Activated T-helper 2 cell treated with anti-CD3 and anti-CD28 coated beads, Interferon-gamma antibody, Interleukin-2, Interleukin-4, amounts not matched to agents 10 μg/mL and 5 μg/mL and 100 μg/mL, durations not matched to agents 14 hours and 24 hours and 36 hours (primary cell): Measurements from ENCODE around the gene SHB. TPM values are rescaled to one million over a fixed set of nuclear protein-coding genes. Genes with fewer than 3 reads are reported as not detected.

Experiments used
- DNase-seq: peaks from one replicate; pipeline ENCODE4 v3.0.0; 2021; ENCODE audit warnings: low spot score
- H3K27ac Mint-ChIP-seq: one replicate; pipeline ENCODE4 v1.8.0; 2021; ENCODE audit warnings: mixed read lengths
- H3K27me3 Mint-ChIP-seq: one replicate; pipeline ENCODE4 v1.8.0; 2021; ENCODE audit warnings: low read depth, mixed read lengths
- H3K36me3 Mint-ChIP-seq: one replicate; pipeline ENCODE4 v1.8.0; 2021; ENCODE audit warnings: low read depth, mixed read lengths
- H3K4me1 Mint-ChIP-seq: one replicate; pipeline ENCODE4 v1.8.0; 2021; ENCODE audit warnings: low read depth, mixed read lengths
- H3K4me3 Mint-ChIP-seq: one replicate; pipeline ENCODE4 v1.8.0; 2021; ENCODE audit warnings: low read depth, mild to moderate bottlenecking, moderate library complexity, mixed read lengths
- H3K9me3 Mint-ChIP-seq: one replicate; pipeline ENCODE4 v1.8.0; 2021; ENCODE audit warnings: mixed read lengths
- intact Hi-C: fragments of 100-400 bp; cut with micrococcal nuclease; formaldehyde crosslinking; loops from one replicate; pipeline ENCODE4 v1.15.1; 2023
- total RNA-seq: library from RNA; stranded (reverse); gene quantifications from 2 replicates; pipeline ENCODE4 v1.2.3, GENCODE V29; 2022

SHB gene
- total RNA-seq, 1 donor from 2014 or later, result 1.9 TPM

DNA sequence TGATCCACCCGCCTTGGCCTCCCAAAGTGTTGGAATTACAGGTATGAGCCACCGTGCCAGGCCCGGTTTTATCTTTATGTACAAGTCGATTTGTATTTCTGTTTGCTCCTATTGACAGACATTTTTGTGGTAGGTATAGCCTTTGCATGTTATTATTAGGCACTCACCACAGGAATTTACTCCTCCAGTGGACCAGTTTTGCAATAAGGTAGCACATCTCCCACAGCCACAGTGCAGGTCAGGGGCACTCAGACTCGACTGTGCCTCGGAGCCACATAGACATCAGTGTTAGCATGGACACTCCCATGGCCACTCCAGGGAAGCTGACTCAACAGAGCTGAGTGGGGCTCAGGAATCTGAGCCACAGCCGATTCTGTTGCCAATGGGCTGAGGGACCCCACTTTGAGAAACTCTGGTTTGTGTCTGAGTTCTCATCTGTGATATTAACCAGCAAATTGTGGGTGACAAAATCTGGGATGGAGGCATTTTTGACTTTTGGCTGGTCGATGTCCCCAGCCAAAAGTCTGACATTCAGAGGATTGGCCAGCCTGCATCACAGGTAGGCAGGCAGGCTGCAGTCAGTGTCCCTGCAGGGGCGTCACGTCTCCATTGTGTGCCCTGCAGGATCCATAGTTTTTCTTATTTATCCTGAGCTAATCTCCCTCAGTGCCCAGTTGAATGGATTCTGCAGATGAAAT lies 15.0 kb upstream of the SHB start:
- no peak for DNase-seq
- peaks cover 19% of the 10 kb centered on the region for H3K27me3 Mint-ChIP-seq
- no peaks in the 10 kb centered on the region for H3K9me3 Mint-ChIP-seq
- no peaks in the 10 kb centered on the region for H3K36me3 Mint-ChIP-seq
- no peak overlapping the region for H3K27ac Mint-ChIP-seq
- intact Hi-C loops, result loop anchor here (10.0 kb wide), 2 partner anchors 59 to 281 kb away; no protein-coding TSS in a partner anchor
- no peak overlapping the region for H3K4me3 Mint-ChIP-seq
- peaks cover 1% of the 10 kb centered on the region for H3K4me1 Mint-ChIP-seq

GRCh38 chr9:38082446-38083287 lies 13.6 kb upstream of the SHB start:
- Mint-ChIP-seq H3K9me3 (no peaks in the 10 kb centered on the region), H3K4me1 (peaks cover 3% of the 10 kb centered on the region), H3K4me3 (no peak overlapping the region), H3K27ac (no peak overlapping the region), H3K36me3 (no peaks in the 10 kb centered on the region), H3K27me3 (peaks cover 19% of the 10 kb centered on the region)
- no peak for DNase-seq
- intact Hi-C loops, result loop anchor here (10.0 kb wide), 2 partner anchors 58 to 282 kb away; no protein-coding TSS in a partner anchor

- no peak for DNase-seq
- Mint-ChIP-seq H3K27me3 (peaks cover 23% of the 10 kb centered on the region), H3K36me3 (no peaks in the 10 kb centered on the region), H3K4me1 (peaks cover 3% of the 10 kb centered on the region), H3K4me3 (no peak overlapping the region), H3K27ac (no peak overlapping the region), H3K9me3 (no peaks in the 10 kb centered on the region)
- intact Hi-C loops, result loop anchor here (10.0 kb wide), 2 partner anchors 57 to 283 kb away; no protein-coding TSS in a partner anchor
These were observed 12.5 kb upstream of the SHB start for GRCh38 chr9:38081356-38082108.

DNA sequence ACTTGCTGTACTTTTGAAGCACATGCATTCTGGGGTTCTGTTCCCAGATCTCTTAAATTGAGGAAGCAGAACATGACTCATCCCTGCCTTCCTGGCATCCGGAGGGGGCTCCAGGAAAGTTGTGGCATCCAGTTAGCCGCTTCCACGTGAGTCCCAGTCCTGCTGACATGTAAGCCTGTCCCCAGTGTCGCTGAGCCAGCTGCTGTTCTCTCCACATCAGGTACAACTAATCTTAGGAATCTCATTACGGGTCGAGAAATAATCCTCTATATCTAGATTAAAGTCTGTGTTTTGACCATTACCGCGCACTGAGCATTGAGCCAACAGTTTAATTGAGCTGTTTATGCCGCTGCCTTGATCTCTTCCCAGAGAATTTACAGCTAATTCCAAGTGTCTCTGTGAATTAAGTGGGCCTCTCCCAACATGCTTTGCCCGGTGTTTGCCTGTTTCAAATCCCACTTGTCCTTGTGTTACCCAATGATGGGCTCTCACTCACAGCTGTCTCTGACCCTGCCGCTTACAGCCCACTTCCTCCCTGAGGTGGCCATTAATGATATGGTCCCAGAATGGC lies 10.5 kb upstream of the SHB start:
- Mint-ChIP-seq H3K9me3 (no peaks in the 10 kb centered on the region), H3K36me3 (no peaks in the 10 kb centered on the region), H3K4me1 (peaks cover 3% of the 10 kb centered on the region), H3K4me3 (no peak overlapping the region), H3K27ac (no peak overlapping the region), H3K27me3 (peaks cover 17% of the 10 kb centered on the region)
- intact Hi-C loops, result loop anchor here (10.0 kb wide), 2 partner anchors 55 to 285 kb away; no protein-coding TSS in a partner anchor
- DNase-seq, result no peak

GRCh38 chr9:38075272-38075671 lies 6.2 kb upstream of the SHB start:
- intact Hi-C loops, result no loop called here
- H3K9me3 Mint-ChIP-seq, result no peaks in the 10 kb centered on the region
- H3K4me3 Mint-ChIP-seq, result no peak overlapping the region
- DNase-seq, result no peak
- no peaks in the 10 kb centered on the region for H3K36me3 Mint-ChIP-seq
- H3K4me1 Mint-ChIP-seq, result peaks cover 12% of the 10 kb centered on the region
- H3K27ac Mint-ChIP-seq, result no peak overlapping the region
- peaks cover 20% of the 10 kb centered on the region for H3K27me3 Mint-ChIP-seq

- intact Hi-C loops, result no loop called here
- no peak for DNase-seq
- Mint-ChIP-seq H3K36me3 (no peaks in the 10 kb centered on the region), H3K27ac (no peak overlapping the region), H3K27me3 (peaks cover 21% of the 10 kb centered on the region), H3K4me3 (no peak overlapping the region), H3K9me3 (no peaks in the 10 kb centered on the region), H3K4me1 (peaks cover 14% of the 10 kb centered on the region)
These were observed 5.5 kb upstream of the SHB start for GRCh38 chr9:38074441-38074961.

DNA sequence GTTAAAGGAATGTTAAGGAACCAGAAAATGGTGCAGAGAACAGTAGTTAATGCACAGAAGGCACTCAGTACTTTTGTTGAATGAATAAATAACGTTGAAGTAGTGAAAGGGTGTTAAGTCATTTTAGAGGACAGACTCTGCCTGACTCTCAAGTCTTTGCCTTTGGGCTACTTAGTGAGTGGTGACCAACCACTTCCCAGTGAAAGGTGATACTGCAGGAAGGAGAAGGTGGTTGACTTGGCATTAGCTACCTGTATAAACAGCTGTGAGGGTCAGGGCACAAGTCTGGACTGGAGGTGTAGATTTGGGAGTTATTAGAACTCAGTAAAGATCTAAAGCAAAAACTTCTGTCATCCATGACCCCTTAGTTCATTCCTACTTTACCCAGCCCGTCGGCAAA lies 4.9 kb upstream of the SHB start:
- no peak for DNase-seq
- no peak overlapping the region for H3K27ac Mint-ChIP-seq
- peaks cover 11% of the 10 kb centered on the region for H3K4me1 Mint-ChIP-seq
- no peaks in the 10 kb centered on the region for H3K9me3 Mint-ChIP-seq
- peaks cover 15% of the 10 kb centered on the region for H3K27me3 Mint-ChIP-seq
- no peak overlapping the region for H3K4me3 Mint-ChIP-seq
- no peaks in the 10 kb centered on the region for H3K36me3 Mint-ChIP-seq
- intact Hi-C loops, result no loop called here

DNA sequence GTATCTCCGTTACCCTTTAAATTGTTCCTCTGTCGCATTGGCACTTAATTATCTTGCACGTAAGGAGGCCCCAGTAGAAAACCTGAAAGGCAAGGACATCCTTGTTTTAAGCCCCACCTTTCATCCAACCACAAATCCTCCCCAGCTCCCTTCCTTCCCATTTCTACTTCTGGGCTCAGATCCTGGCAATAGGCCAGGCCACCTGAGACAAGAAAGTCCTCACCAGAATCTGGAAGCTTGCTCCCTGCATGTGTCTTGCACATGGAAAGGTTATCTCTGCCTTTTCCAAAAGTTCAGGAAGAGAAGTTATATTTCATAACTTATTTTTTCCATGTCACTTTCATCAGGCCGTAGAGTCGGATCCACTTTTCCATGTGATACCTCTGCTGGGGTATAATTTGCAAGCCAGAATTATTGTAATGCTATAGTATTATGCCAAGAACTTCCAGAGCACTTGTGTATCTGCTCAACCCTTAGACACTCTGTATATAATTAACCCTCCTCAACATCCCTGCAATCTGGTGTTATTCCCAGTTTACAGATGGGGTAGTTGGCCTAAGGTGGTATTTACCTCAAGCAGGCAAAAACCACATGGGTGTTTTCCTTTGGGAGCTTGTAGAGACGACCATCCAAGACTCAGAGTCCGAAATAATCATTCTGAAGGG lies 2.6 kb upstream of the SHB start:
- H3K27me3 Mint-ChIP-seq, result peaks cover 19% of the 10 kb centered on the region
- peaks cover 16% of the 10 kb centered on the region for H3K4me1 Mint-ChIP-seq
- no peaks in the 10 kb centered on the region for H3K36me3 Mint-ChIP-seq
- intact Hi-C loops, result loop anchor here (2.0 kb wide), 1 partner anchor 119 kb away; no protein-coding TSS in a partner anchor
- H3K4me3 Mint-ChIP-seq, result no peak overlapping the region
- DNase-seq, result no peak
- no peak overlapping the region for H3K27ac Mint-ChIP-seq
- H3K9me3 Mint-ChIP-seq, result no peaks in the 10 kb centered on the region

DNA sequence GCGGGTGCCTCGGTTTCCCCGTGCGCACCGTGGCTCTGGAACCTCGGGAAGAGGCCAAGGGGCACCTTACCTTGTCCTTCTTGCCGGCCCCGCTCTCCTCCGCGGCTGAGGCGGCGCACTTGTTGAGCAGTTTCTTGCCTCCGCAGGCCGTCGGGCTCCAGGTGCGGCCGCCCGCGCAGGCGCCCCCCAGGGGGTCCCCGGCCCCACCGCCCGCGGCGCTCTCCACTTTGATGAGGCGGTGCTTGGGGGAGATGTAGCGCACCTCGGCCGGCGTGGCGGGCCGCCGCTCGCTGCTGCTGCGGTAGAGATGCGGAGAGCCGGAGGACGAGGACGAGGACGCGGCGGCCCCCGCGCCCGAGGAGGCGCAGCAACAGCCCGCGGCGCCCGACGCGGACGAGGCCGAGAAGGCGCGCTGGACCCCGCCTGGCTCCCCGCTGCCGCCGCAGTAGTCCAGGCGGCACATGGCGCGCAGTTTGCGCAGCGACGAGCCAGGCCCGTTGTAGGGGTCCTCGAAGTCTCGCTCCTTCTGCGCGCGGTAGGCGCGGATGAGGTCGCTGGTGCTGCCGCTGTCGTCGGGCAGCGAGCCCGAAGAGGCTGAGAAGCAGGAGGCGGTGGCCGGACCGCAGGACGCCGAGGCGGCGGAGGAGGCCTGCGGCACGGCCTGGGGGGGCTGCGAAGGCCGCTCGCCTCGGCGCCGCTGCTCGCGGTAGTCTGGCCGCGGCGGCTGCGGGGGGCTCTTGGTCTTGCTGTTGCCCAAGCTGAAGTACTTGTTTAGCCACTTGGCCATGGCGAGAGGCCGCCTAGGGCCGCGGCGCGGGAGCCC lies 957 bp downstream of the SHB start:
- peaks cover 34% of the 10 kb centered on the region for H3K27me3 Mint-ChIP-seq

DNA sequence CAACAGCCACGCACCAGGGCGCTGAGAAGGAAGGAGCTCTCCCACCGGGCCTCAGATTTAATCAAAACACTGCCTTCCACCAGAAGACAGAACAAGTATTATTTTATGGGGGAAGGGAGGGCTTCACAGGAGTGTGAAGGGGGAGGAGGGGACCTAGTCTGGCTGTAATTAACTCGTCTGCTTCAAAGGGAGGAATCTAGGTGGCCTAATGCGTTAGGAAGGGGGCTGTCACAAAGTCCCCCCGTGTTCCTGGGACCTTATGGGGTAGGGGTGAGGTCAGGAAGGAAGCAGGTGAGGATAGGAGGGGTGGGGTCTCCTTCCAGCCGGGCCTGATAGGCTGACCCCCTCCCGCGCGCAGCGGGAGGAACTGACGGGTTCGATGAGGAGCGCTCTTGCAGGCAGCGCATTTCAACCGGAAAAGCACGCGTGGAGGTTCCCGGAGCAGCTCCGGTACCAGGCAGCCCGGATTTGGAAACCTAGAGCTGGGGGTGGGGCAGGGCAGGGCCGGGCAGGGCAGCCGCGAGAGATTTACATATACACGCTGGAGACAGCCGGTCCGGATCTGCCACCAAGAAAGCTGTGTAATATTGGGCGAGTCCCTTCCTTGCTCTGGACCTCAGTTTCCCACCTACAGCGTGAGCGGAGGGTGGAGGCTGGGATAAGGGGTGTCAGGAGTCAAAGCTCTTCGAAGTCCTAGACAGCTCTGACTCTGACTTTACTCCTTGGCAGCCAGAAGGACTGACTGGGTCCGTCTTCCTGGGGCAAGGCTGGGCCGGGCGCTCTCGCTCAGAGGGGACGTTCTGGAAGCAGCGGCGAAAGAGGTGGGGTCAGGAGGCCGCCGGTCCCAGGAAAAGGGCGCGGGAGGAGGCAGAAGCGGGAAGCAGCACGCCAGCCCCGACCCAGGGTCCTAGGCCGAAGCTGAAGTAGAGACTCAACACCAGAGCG lies 1.8 kb downstream of the SHB start:
- Mint-ChIP-seq H3K9me3 (no peaks in the 10 kb centered on the region), H3K4me3 (peak overlapping the region; percentile 80), H3K27ac (no peak overlapping the region), H3K36me3 (no peaks in the 10 kb centered on the region), H3K4me1 (peaks cover 25% of the 10 kb centered on the region), H3K27me3 (peaks cover 34% of the 10 kb centered on the region)
- no peak for DNase-seq
- intact Hi-C loops, result loop anchor here (5.0 to 10.0 kb wide), 3 partner anchors 62 to 328 kb away; partner anchors contain the start of genes ALDH1B1 and TRMT10B

More for the DNA sequence above, 957 bp downstream of the SHB start:
- peaks cover 25% of the 10 kb centered on the region for H3K4me1 Mint-ChIP-seq
- DNase-seq, result no peak
- H3K4me3 Mint-ChIP-seq, result peak overlapping the region; percentile 58
- no peaks in the 10 kb centered on the region for H3K36me3 Mint-ChIP-seq
- H3K9me3 Mint-ChIP-seq, result no peaks in the 10 kb centered on the region
- intact Hi-C loops, result loop anchor here (1.0 to 10.0 kb wide), 5 partner anchors 63 to 327 kb away; partner anchors contain the start of genes ALDH1B1, SLC25A51 and TRMT10B
- H3K27ac Mint-ChIP-seq, result no peak overlapping the region
